ENCODE data around the gene CEP97. TPM values are rescaled to one million over a fixed set of nuclear protein-coding genes. Genes with fewer than 3 reads are reported as not detected.

Gene CEP97
- total and polyA plus RNA-seq, 9 of the 15 experiments (the other 6 are each of a cell fraction or from before 2014, with no cell fraction given) = 2.0 to 10.1 (median 4.3) TPM

DNA sequence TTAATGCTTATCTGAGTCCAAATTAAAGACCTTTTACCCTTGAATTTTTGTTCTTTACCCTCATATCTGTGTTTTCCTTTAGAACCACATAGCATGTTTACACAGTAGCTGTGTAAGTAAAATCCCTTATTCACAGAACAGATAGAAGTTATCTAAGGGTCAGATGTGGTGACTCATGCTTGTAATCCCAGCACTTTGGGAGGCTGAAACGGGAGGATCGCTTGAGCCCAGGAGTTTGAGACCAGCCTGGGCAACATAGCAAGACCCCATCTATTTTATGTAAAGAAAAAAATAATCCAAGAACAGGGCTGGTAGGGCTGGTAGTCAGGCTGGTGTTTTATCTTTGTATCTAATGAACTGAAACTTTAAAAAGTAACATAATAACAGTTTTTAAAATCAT, 77.8 kb downstream of the CEP97 start (continued):
- TF ChIP-seq ZNF589 (CRISPR knock-in tag; IDR thresholded peaks at IDR 0.05; ENCODE audit: low read depth) (no peak), RBM25 (IDR thresholded peaks at IDR 0.05; ENCODE audit: low read depth, low read length, severe bottlenecking) (peak; percentile 15), FOXA3 (CRISPR knock-in tag; conservative IDR thresholded peaks at IDR 0.05 in 1 of 2, IDR thresholded peaks at IDR 0.05 in 1 of 2) (0 out of 4 replicates have a peak, but pooled peaks of 1 of the 2 experiments have one; percentile 23), BRD4 (IDR thresholded peaks at IDR 0.05) (no peak)
- TF ChIP-seq, protein P1, sequence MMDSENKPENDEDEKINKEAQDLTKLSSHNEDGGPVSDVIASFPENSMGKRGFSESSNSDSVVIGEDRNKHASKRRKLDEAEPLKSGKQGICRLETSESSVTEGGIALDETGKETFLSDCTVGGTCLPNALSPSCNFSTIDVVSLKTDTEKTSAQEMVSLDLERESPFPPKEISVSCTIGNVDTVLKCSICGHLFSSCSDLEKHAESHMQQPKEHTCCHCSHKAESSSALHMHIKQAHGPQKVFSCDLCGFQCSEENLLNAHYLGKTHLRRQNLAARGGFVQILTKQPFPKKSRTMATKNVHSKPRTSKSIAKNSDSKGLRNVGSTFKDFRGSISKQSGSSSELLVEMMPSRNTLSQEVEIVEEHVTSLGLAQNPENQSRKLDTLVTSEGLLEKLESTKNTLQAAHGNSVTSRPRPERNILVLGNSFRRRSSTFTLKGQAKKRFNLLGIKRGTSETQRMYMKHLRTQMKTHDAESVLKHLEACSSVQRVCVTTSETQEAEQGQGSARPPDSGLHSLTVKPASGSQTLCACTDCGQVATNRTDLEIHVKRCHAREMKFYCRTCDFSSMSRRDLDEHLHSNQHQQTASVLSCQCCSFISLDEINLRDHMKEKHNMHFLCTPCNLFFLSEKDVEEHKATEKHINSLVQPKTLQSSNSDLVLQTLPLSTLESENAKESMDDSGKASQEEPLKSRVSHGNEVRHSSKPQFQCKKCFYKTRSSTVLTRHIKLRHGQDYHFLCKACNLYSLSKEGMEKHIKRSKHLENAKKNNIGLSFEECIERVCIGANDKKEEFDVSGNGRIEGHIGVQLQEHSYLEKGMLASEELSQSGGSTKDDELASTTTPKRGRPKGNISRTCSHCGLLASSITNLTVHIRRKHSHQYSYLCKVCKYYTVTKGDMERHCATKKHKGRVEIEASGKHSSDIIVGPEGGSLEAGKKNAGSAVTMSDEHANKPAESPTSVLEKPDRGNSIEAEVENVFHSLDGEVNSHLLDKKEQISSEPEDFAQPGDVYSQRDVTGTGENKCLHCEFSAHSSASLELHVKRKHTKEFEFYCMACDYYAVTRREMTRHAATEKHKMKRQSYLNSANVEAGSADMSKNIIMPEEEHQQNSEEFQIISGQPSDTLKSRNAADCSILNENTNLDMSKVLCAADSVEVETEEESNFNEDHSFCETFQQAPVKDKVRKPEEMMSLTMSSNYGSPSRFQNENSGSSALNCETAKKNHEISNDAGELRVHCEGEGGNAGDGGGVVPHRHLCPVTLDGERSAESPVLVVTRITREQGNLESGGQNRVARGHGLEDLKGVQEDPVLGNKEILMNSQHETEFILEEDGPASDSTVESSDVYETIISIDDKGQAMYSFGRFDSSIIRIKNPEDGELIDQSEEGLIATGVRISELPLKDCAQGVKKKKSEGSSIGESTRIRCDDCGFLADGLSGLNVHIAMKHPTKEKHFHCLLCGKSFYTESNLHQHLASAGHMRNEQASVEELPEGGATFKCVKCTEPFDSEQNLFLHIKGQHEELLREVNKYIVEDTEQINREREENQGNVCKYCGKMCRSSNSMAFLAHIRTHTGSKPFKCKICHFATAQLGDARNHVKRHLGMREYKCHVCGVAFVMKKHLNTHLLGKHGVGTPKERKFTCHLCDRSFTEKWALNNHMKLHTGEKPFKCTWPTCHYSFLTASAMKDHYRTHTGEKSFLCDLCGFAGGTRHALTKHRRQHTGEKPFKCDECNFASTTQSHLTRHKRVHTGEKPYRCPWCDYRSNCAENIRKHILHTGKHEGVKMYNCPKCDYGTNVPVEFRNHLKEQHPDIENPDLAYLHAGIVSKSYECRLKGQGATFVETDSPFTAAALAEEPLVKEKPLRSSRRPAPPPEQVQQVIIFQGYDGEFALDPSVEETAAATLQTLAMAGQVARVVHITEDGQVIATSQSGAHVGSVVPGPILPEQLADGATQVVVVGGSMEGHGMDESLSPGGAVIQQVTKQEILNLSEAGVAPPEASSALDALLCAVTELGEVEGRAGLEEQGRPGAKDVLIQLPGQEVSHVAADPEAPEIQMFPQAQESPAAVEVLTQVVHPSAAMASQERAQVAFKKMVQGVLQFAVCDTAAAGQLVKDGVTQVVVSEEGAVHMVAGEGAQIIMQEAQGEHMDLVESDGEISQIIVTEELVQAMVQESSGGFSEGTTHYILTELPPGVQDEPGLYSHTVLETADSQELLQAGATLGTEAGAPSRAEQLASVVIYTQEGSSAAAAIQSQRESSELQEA (IDR thresholded peaks at IDR 0.05; ENCODE audit: low read depth) = no peak
- TF ChIP-seq, protein P2, sequence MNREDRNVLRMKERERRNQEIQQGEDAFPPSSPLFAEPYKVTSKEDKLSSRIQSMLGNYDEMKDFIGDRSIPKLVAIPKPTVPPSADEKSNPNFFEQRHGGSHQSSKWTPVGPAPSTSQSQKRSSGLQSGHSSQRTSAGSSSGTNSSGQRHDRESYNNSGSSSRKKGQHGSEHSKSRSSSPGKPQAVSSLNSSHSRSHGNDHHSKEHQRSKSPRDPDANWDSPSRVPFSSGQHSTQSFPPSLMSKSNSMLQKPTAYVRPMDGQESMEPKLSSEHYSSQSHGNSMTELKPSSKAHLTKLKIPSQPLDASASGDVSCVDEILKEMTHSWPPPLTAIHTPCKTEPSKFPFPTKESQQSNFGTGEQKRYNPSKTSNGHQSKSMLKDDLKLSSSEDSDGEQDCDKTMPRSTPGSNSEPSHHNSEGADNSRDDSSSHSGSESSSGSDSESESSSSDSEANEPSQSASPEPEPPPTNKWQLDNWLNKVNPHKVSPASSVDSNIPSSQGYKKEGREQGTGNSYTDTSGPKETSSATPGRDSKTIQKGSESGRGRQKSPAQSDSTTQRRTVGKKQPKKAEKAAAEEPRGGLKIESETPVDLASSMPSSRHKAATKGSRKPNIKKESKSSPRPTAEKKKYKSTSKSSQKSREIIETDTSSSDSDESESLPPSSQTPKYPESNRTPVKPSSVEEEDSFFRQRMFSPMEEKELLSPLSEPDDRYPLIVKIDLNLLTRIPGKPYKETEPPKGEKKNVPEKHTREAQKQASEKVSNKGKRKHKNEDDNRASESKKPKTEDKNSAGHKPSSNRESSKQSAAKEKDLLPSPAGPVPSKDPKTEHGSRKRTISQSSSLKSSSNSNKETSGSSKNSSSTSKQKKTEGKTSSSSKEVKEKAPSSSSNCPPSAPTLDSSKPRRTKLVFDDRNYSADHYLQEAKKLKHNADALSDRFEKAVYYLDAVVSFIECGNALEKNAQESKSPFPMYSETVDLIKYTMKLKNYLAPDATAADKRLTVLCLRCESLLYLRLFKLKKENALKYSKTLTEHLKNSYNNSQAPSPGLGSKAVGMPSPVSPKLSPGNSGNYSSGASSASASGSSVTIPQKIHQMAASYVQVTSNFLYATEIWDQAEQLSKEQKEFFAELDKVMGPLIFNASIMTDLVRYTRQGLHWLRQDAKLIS (CRISPR knock-in tag; IDR thresholded peaks at IDR 0.05) = no peak
- TF ChIP-seq, protein P3, sequence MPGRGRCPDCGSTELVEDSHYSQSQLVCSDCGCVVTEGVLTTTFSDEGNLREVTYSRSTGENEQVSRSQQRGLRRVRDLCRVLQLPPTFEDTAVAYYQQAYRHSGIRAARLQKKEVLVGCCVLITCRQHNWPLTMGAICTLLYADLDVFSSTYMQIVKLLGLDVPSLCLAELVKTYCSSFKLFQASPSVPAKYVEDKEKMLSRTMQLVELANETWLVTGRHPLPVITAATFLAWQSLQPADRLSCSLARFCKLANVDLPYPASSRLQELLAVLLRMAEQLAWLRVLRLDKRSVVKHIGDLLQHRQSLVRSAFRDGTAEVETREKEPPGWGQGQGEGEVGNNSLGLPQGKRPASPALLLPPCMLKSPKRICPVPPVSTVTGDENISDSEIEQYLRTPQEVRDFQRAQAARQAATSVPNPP (IDR thresholded peaks at IDR 0.05; ENCODE audit: borderline replicate concordance, insufficient read depth, insufficient read length) = no peak
- TF ChIP-seq, protein P4, sequence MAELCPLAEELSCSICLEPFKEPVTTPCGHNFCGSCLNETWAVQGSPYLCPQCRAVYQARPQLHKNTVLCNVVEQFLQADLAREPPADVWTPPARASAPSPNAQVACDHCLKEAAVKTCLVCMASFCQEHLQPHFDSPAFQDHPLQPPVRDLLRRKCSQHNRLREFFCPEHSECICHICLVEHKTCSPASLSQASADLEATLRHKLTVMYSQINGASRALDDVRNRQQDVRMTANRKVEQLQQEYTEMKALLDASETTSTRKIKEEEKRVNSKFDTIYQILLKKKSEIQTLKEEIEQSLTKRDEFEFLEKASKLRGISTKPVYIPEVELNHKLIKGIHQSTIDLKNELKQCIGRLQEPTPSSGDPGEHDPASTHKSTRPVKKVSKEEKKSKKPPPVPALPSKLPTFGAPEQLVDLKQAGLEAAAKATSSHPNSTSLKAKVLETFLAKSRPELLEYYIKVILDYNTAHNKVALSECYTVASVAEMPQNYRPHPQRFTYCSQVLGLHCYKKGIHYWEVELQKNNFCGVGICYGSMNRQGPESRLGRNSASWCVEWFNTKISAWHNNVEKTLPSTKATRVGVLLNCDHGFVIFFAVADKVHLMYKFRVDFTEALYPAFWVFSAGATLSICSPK (IDR thresholded peaks at IDR 0.05; ENCODE audit: borderline replicate concordance) = no peak
- TF ChIP-seq, protein P5, sequence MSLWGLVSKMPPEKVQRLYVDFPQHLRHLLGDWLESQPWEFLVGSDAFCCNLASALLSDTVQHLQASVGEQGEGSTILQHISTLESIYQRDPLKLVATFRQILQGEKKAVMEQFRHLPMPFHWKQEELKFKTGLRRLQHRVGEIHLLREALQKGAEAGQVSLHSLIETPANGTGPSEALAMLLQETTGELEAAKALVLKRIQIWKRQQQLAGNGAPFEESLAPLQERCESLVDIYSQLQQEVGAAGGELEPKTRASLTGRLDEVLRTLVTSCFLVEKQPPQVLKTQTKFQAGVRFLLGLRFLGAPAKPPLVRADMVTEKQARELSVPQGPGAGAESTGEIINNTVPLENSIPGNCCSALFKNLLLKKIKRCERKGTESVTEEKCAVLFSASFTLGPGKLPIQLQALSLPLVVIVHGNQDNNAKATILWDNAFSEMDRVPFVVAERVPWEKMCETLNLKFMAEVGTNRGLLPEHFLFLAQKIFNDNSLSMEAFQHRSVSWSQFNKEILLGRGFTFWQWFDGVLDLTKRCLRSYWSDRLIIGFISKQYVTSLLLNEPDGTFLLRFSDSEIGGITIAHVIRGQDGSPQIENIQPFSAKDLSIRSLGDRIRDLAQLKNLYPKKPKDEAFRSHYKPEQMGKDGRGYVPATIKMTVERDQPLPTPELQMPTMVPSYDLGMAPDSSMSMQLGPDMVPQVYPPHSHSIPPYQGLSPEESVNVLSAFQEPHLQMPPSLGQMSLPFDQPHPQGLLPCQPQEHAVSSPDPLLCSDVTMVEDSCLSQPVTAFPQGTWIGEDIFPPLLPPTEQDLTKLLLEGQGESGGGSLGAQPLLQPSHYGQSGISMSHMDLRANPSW (CRISPR knock-in tag; IDR thresholded peaks at IDR 0.05) = no peak

Measured in K562 (cell line).